ENCODE data around the gene NLRP9. TPM values are rescaled to one million over a fixed set of nuclear protein-coding genes. Genes with fewer than 3 reads are reported as not detected.

Gene NLRP9
- total and polyA plus RNA-seq, 2 of the 4 experiments (the other 2 are of a cell fraction): not detected

DNA sequence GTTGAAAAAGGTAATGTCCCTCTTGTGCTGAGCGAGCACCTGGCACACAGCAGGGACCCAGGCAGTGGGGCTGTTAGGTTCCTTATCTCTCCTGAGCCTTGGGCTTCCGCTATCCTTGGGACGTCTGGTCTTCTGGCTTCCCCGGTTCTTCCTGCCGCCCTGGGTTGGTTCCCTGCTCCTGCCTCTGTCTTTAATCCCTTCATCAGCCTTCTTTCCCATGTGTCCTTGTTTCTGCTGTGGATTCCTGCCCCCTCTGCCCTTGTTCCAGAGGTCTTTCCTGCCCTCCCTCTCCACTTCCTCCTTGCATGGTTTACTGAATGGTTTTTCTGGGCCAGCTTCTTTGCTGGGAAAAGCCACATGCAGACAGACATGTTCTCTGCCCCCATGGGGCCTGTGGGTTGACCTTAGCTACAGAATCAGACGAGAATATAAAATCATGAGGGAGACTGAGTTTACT, 60.6 kb downstream of the NLRP9 start:
- H3K4me3 ChIP-seq (ENCODE audit: insufficient read depth, low read depth, low read length): no peak overlapping the region
- H2BK5ac ChIP-seq (ENCODE audit: low read depth, low read length, poor library complexity, severe bottlenecking): no peak overlapping the region
- no peak overlapping the region for H3K18ac ChIP-seq (ENCODE audit: low read depth, low read length)
- H3K14ac ChIP-seq (replicated peaks; ENCODE audit: low read depth, low read length): no peak overlapping the region
- no peak overlapping the region for H3K4me2 ChIP-seq (ENCODE audit: low read depth, low read length)
- peaks cover 64% of the 10 kb centered on the region for H4K20me1 ChIP-seq (ENCODE audit: insufficient read depth, low read length)
- H3K27ac ChIP-seq (ENCODE audit: insufficient read depth, low read length): no peak overlapping the region; the same call in 1 of the 2 replicates
- no peak overlapping the region for H3K23ac ChIP-seq (ENCODE audit: low read depth, low read length)
- no peak overlapping the region for H3K9ac ChIP-seq (ENCODE audit: low read depth, low read length)
- no peak overlapping the region for H4K91ac ChIP-seq (ENCODE audit: insufficient read depth, low read depth, low read length)
- peaks cover 7% of the 10 kb centered on the region; the same call in 1 of the 2 replicates for H3K9me1 ChIP-seq (ENCODE audit: insufficient read depth, low read length)
- no peaks in the 10 kb centered on the region for H3K27me3 ChIP-seq (ENCODE audit: control insufficient read depth, insufficient read depth, low read length)
- dilution Hi-C loops (cut with HindIII; ENCODE audit: low sequenced_read_pairs, unreplicated experiment) (no loop called here), intact Hi-C loops (cut with micrococcal nuclease) (no loop called here), in situ Hi-C loops (cut with MboI; ENCODE audit: low sequenced_read_pairs) (loop anchor here (25.0 kb wide), 1 partner anchor 460 kb away; the partner anchor contains the start of gene ZNF444)
- H2AK9ac ChIP-seq (replicated peaks; ENCODE audit: low read depth, low read length, poor library complexity): no peak overlapping the region
- H2BK15ac ChIP-seq (ENCODE audit: low read depth, low read length): no peak overlapping the region
- TF ChIP-seq RCOR1 (IDR thresholded peaks at IDR 0.05; ENCODE audit: insufficient replicate concordance, low read length): no peak
- TF ChIP-seq MAFK (IDR thresholded peaks at IDR 0.05; ENCODE audit: low read depth, low read length): no peak
- TF ChIP-seq, protein P1, sequence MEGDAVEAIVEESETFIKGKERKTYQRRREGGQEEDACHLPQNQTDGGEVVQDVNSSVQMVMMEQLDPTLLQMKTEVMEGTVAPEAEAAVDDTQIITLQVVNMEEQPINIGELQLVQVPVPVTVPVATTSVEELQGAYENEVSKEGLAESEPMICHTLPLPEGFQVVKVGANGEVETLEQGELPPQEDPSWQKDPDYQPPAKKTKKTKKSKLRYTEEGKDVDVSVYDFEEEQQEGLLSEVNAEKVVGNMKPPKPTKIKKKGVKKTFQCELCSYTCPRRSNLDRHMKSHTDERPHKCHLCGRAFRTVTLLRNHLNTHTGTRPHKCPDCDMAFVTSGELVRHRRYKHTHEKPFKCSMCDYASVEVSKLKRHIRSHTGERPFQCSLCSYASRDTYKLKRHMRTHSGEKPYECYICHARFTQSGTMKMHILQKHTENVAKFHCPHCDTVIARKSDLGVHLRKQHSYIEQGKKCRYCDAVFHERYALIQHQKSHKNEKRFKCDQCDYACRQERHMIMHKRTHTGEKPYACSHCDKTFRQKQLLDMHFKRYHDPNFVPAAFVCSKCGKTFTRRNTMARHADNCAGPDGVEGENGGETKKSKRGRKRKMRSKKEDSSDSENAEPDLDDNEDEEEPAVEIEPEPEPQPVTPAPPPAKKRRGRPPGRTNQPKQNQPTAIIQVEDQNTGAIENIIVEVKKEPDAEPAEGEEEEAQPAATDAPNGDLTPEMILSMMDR (conservative IDR thresholded peaks at IDR 0.05; ENCODE audit: low read depth, low read length): no peak
- H3K36me3 ChIP-seq (ENCODE audit: control insufficient read depth, insufficient read depth, low read length): peaks cover 41% of the 10 kb centered on the region
- no peak overlapping the region for H4K5ac ChIP-seq (ENCODE audit: low read depth, low read length)
- no peak overlapping the region for H4K8ac ChIP-seq (ENCODE audit: low read depth in 2 of 2, low read length in 2 of 2)
- H3K79me1 ChIP-seq (ENCODE audit: low read depth in 1 of 2, low read length in 2 of 2): peaks cover 15 to 68% of the 10 kb centered on the region in 2 experiments
- ChIA-PET POLR2A (ENCODE audit: unreplicated experiment) (interaction anchor here (0.6 kb wide), 1 partner anchor 32 kb away, joined by 3 read pairs; no protein-coding TSS in a partner anchor), CTCF (no interaction called here)
- H2BK120ac ChIP-seq (ENCODE audit: low read depth, low read length): no peak overlapping the region
- H2BK20ac ChIP-seq (ENCODE audit: low read depth, low read length): no peak overlapping the region
- H3K9me3 ChIP-seq (ENCODE audit: control insufficient read depth, insufficient read depth, low read length): no peaks in the 10 kb centered on the region
- no peak overlapping the region for H3K56ac ChIP-seq (ENCODE audit: extremely low read depth, insufficient read depth, low read length)
- DNase-seq (no peak), ATAC-seq (ENCODE audit: low read depth) (no peak)
- H2AFZ ChIP-seq (replicated peaks; ENCODE audit: low read length, poor library complexity): no peak overlapping the region
- no TSS peak for BruUV-seq (replicated peaks)
- WGBS, 2 experiments (ENCODE audit: extremely low coverage in 2 of 2, insufficient read length in 1 of 2): 88% methylated on average over 1 of the region's 6 CpGs; no CpG with 5 or more reads in 1 of the 2 experiments
- H3K4me1 ChIP-seq (ENCODE audit: control insufficient read depth, insufficient read depth, low read length): peaks cover 10% of the 10 kb centered on the region
- no peak overlapping the region for H2AK5ac ChIP-seq (ENCODE audit: low read depth, low read length)
- H3K4ac ChIP-seq (ENCODE audit: low read depth, low read length): no peak overlapping the region

Data from IMR-90 (cell line).